ENCODE results near the gene ASTN2. TPM values are rescaled to one million over a fixed set of nuclear protein-coding genes. Genes with fewer than 3 reads are reported as not detected.

ASTN2 gene
- total and polyA plus RNA-seq, 9 of the 15 experiments (the other 6 are each of a cell fraction or from before 2014, with no cell fraction given), result 0.56 to 3.5 (median 1.9) TPM

DNA sequence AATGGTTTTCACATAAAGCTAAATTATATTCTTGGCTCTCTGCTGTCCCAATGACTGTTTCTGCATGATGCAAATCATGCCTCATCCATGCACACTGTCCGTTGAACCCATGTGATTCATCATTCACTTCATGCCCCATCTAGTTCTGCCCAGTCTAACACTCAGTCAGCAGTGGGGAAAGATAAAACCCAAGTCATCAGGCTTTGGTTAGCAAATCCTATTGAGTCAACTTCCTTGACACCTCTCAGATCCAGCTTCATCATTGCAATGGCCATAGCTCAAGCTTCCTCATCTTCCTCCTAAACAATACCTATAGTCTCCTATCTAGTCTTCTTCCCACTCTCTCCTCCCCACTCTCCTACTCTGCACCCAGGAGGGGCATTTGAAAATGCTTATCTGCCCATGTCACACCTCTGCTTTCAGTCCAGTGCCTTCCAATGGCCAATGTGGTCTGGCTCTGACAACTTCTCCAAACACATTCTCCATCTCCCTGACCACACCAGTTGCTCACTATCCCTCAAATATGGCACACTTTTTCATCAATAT lies 993.8 kb downstream of the ASTN2 start (continued):
- TF ChIP-seq, protein P1, sequence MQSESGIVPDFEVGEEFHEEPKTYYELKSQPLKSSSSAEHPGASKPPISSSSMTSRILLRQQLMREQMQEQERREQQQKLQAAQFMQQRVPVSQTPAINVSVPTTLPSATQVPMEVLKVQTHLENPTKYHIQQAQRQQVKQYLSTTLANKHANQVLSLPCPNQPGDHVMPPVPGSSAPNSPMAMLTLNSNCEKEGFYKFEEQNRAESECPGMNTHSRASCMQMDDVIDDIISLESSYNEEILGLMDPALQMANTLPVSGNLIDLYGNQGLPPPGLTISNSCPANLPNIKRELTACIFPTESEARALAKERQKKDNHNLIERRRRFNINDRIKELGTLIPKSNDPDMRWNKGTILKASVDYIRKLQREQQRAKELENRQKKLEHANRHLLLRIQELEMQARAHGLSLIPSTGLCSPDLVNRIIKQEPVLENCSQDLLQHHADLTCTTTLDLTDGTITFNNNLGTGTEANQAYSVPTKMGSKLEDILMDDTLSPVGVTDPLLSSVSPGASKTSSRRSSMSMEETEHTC (IDR thresholded peaks at IDR 0.05), result no peak
- TF ChIP-seq, protein P2, sequence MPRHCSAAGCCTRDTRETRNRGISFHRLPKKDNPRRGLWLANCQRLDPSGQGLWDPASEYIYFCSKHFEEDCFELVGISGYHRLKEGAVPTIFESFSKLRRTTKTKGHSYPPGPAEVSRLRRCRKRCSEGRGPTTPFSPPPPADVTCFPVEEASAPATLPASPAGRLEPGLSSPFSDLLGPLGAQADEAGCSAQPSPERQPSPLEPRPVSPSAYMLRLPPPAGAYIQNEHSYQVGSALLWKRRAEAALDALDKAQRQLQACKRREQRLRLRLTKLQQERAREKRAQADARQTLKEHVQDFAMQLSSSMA (CRISPR knock-in tag; IDR thresholded peaks at IDR 0.05), result no peak
- TF ChIP-seq KHSRP (IDR thresholded peaks at IDR 0.05) (no peak), XRCC4 (IDR thresholded peaks at IDR 0.05; ENCODE audit: extremely low read depth, insufficient read depth, insufficient read length) (no peak), TAF9B (IDR thresholded peaks at IDR 0.05; ENCODE audit: partially characterized antibody) (no peak), ZBTB17 (CRISPR knock-in tag; IDR thresholded peaks at IDR 0.05) (no peak), ESRRB (CRISPR knock-in tag; IDR thresholded peaks at IDR 0.05; ENCODE audit: borderline replicate concordance) (no peak), OTX1 (CRISPR knock-in tag; IDR thresholded peaks at IDR 0.05) (no peak), JUND (IDR thresholded peaks at IDR 0.05; ENCODE audit: borderline replicate concordance, low read depth, low read length) (peak; percentile 2; the same call in 1 of the 2 replicates), JUND (tag; IDR thresholded peaks at IDR 0.05; ENCODE audit: borderline replicate concordance, low read depth, low read length) (peak; percentile 45; the same call in 2 of the 3 replicates), HDAC2 (IDR thresholded peaks at IDR 0.05) (peak; percentile 56; the same call in 1 of the 2 replicates), TCF15 (CRISPR knock-in tag; IDR thresholded peaks at IDR 0.05) (no peak), MCM3 (IDR thresholded peaks at IDR 0.05) (no peak), FOXK2 (conservative IDR thresholded peaks at IDR 0.05 in 1 of 2, IDR thresholded peaks at IDR 0.05 in 1 of 2; ENCODE audit: low read depth in 2 of 2) (no peak), TOE1 (IDR thresholded peaks at IDR 0.05; ENCODE audit: borderline replicate concordance) (no peak), TOE1 (CRISPR knock-in tag; IDR thresholded peaks at IDR 0.05; ENCODE audit: borderline replicate concordance, low read depth) (no peak), DPF2 (IDR thresholded peaks at IDR 0.05) (peak; percentile 65), TSC22D4 (tag; IDR thresholded peaks at IDR 0.05) (no peak), ZSCAN29 (IDR thresholded peaks at IDR 0.05) (no peak), ZFX (CRISPR knock-in tag; IDR thresholded peaks at IDR 0.05) (no peak), ELK1 (CRISPR knock-in tag; IDR thresholded peaks at IDR 0.05) (no peak), SIX5 (IDR thresholded peaks at IDR 0.05; ENCODE audit: borderline replicate concordance in 1 of 2, insufficient read depth in 1 of 2, low read depth in 1 of 2, low read length in 2 of 2) (no peak), ZNF668 (CRISPR knock-in tag; IDR thresholded peaks at IDR 0.05) (0 out of 2 replicates have a peak, but pooled peaks have one; percentile 15)
- TF ChIP-seq, protein P3, sequence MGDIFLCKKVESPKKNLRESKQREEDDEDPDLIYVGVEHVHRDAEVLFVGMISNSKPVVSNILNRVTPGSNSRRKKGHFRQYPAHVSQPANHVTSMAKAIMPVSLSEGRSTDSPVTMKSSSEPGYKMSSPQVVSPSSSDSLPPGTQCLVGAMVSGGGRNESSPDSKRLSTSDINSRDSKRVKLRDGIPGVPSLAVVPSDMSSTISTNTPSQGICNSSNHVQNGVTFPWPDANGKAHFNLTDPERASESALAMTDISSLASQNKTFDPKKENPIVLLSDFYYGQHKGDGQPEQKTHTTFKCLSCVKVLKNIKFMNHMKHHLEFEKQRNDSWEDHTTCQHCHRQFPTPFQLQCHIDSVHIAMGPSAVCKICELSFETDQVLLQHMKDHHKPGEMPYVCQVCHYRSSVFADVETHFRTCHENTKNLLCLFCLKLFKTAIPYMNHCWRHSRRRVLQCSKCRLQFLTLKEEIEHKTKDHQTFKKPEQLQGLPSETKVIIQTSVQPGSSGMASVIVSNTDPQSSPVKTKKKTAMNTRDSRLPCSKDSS (IDR thresholded peaks at IDR 0.05; ENCODE audit: low read depth, partially characterized antibody), result no peak

All from K562 (cell line).